IPS DF 6.9 (cell line): ENCODE measurements around the gene FLNC.

Source experiments
- DNase-seq: peaks from one replicate; pipeline ENCODE4 v3.0.0-alpha.2; 2013; ENCODE audit warnings: low read depth, low spot score
- H3K27ac ChIP-seq: one replicate; pipeline ENCODE4 v1.5.1; 2013; ENCODE audit warnings: low read length, control low read depth
- H3K27me3 ChIP-seq: 2 replicates; pipeline ENCODE4 v1.6.1; 2013; ENCODE audit warnings: mild to moderate bottlenecking, low read length; ENCODE audit not compliant: control insufficient read depth, insufficient read depth
- H3K36me3 ChIP-seq: 2 replicates; pipeline ENCODE4 v1.6.1; 2013; ENCODE audit warnings: low read length; ENCODE audit not compliant: control insufficient read depth, insufficient read depth
- H3K4me1 ChIP-seq: 2 replicates; pipeline ENCODE4 v1.6.1; 2013; ENCODE audit warnings: low read length; ENCODE audit not compliant: control insufficient read depth, insufficient read depth
- H3K4me3 ChIP-seq: 2 replicates; pipeline ENCODE4 v1.5.1; 2013; ENCODE audit warnings: mild to moderate bottlenecking, low read length
- H3K9me3 ChIP-seq: 2 replicates; pipeline ENCODE4 v1.6.1; 2013; ENCODE audit warnings: low read length, inconsistent platforms; ENCODE audit not compliant: control insufficient read depth, insufficient read depth
- WGBS: extraction: QIAGEN DNeasy Blood & Tissue Kit; methylation state at CpG from one replicate; pipeline ENCODE4 v1.1.7; 2013; ENCODE audit warnings: mixed read lengths, missing lambda C conversion rate; ENCODE audit not compliant: insufficient read length, insufficient coverage; 5-methylcytosine and 5-hydroxymethylcytosine counted together

FLNC gene

GRCh38 chr7:128791121-128791971 lies 38.9 kb upstream of the FLNC start, which contains the start of gene CCDC136:
TSS of gene CCDC136 (plus strand) at chr7:128791968. CDS start at chr7:128792412, 444 bp downstream.
- Histone ChIP-seq H3K27me3 (no peaks in the 10 kb centered on the region), H3K4me1 (no peaks in the 10 kb centered on the region), H3K36me3 (0 out of 2 replicates have a peak, but pooled peaks cover 3% of the 10 kb centered on the region), H3K4me3 (peak within 1 kb of the TSS; percentile 60), H3K9me3 (no peaks in the 10 kb centered on the region), H3K27ac (no peak within 1 kb of the TSS)
- no CpG with 5 or more reads among the region's 80 CpGs for WGBS
- no peak for DNase-seq

- H3K27me3 ChIP-seq, result no peaks in the 10 kb centered on the region
- H3K27ac ChIP-seq, result no peak overlapping the region
- peak overlapping the region; percentile 60; the same call in 1 of the 2 replicates for H3K4me3 ChIP-seq
- H3K4me1 ChIP-seq, result no peaks in the 10 kb centered on the region
- no peak for DNase-seq
- H3K9me3 ChIP-seq, result no peaks in the 10 kb centered on the region
- 0 out of 2 replicates have a peak, but pooled peaks cover 3% of the 10 kb centered on the region for H3K36me3 ChIP-seq
- no CpG with 5 or more reads among the region's 9 CpGs for WGBS
These were observed 38.3 kb upstream of the FLNC start for GRCh38 chr7:128791972-128792327.

- DNase-seq, result no peak
- no CpG with 5 or more reads among the region's 10 CpGs for WGBS
These were observed 37.6 kb upstream of the FLNC start for GRCh38 chr7:128792471-128793180.

GRCh38 chr7:128793181-128793547 lies 37.0 kb upstream of the FLNC start:
- Histone ChIP-seq H3K27me3 (no peaks in the 10 kb centered on the region), H3K4me3 (no peak overlapping the region), H3K9me3 (no peaks in the 10 kb centered on the region), H3K27ac (no peak overlapping the region), H3K36me3 (0 out of 2 replicates have a peak, but pooled peaks cover 3% of the 10 kb centered on the region), H3K4me1 (no peaks in the 10 kb centered on the region)
- whole genome bisulfite sequencing, result no CpG with 5 or more reads among the region's 5 CpGs
- DNase-seq, result no peak

More at GRCh38 chr7:128792471-128793180, 37.6 kb upstream of the FLNC start:
- no peaks in the 10 kb centered on the region for H3K27me3 ChIP-seq
- H3K4me1 ChIP-seq, result no peaks in the 10 kb centered on the region
- H3K4me3 ChIP-seq, result no peak overlapping the region
- no peaks in the 10 kb centered on the region for H3K9me3 ChIP-seq
- H3K27ac ChIP-seq, result no peak overlapping the region
- 0 out of 2 replicates have a peak, but pooled peaks cover 3% of the 10 kb centered on the region for H3K36me3 ChIP-seq

- no CpG with 5 or more reads among the region's 3 CpGs for WGBS
- DNase-seq, result no peak
- H3K27me3 ChIP-seq, result no peaks in the 10 kb centered on the region
- 0 out of 2 replicates have a peak, but pooled peaks cover 3% of the 10 kb centered on the region for H3K36me3 ChIP-seq
- no peak overlapping the region for H3K27ac ChIP-seq
- H3K4me1 ChIP-seq, result no peaks in the 10 kb centered on the region
- no peak overlapping the region for H3K4me3 ChIP-seq
- no peaks in the 10 kb centered on the region for H3K9me3 ChIP-seq
These were observed 36.2 kb upstream of the FLNC start for GRCh38 chr7:128794020-128794419.

- no CpG with 5 or more reads among the region's 8 CpGs for WGBS
- Histone ChIP-seq H3K4me1 (no peaks in the 10 kb centered on the region), H3K27me3 (no peaks in the 10 kb centered on the region), H3K36me3 (0 out of 2 replicates have a peak, but pooled peaks cover 3% of the 10 kb centered on the region), H3K4me3 (no peak overlapping the region), H3K9me3 (no peaks in the 10 kb centered on the region), H3K27ac (no peak overlapping the region)
- no peak for DNase-seq
These were observed 35.8 kb upstream of the FLNC start for GRCh38 chr7:128794436-128794835.

GRCh38 chr7:128795129-128795528 lies 35.1 kb upstream of the FLNC start:
- WGBS, result no CpG with 5 or more reads among the region's 4 CpGs
- Histone ChIP-seq H3K27ac (no peak overlapping the region), H3K27me3 (no peaks in the 10 kb centered on the region), H3K36me3 (0 out of 2 replicates have a peak, but pooled peaks cover 3% of the 10 kb centered on the region), H3K4me1 (no peaks in the 10 kb centered on the region), H3K9me3 (no peaks in the 10 kb centered on the region), H3K4me3 (no peak overlapping the region)
- no peak for DNase-seq

- Histone ChIP-seq H3K27me3 (no peaks in the 10 kb centered on the region), H3K4me3 (no peak overlapping the region), H3K4me1 (no peaks in the 10 kb centered on the region), H3K27ac (no peak overlapping the region), H3K9me3 (no peaks in the 10 kb centered on the region), H3K36me3 (0 out of 2 replicates have a peak, but pooled peaks cover 5% of the 10 kb centered on the region)
- DNase-seq, result no peak
- no CpG with 5 or more reads among the region's 5 CpGs for WGBS
These were observed 33.9 kb upstream of the FLNC start for GRCh38 chr7:128796327-128796726.

- Histone ChIP-seq H3K4me3 (no peak overlapping the region), H3K9me3 (no peaks in the 10 kb centered on the region), H3K4me1 (no peaks in the 10 kb centered on the region), H3K36me3 (0 out of 2 replicates have a peak, but pooled peaks cover 4% of the 10 kb centered on the region), H3K27ac (no peak overlapping the region), H3K27me3 (no peaks in the 10 kb centered on the region)
- no CpG with 5 or more reads among the region's 2 CpGs for WGBS
- DNase-seq, result no peak
These were observed 30.8 kb upstream of the FLNC start for GRCh38 chr7:128799451-128799850.

- Histone ChIP-seq H3K4me3 (no peak overlapping the region), H3K4me1 (no peaks in the 10 kb centered on the region), H3K27me3 (no peaks in the 10 kb centered on the region), H3K9me3 (no peaks in the 10 kb centered on the region), H3K36me3 (peaks cover 7% of the 10 kb centered on the region), H3K27ac (no peak overlapping the region)
- WGBS, result no CpG with 5 or more reads among the region's 3 CpGs
- DNase-seq, result no peak
These were observed 29.6 kb upstream of the FLNC start for GRCh38 chr7:128800567-128800966.
